Measurements from ENCODE around the gene LILRA1.
"Not testable (repeated sequence)": the region's sequence is repeated elsewhere in the genome, so short reads cannot be mapped to it uniquely, and the experiment has no call there.

The LILRA1 gene

DNA sequence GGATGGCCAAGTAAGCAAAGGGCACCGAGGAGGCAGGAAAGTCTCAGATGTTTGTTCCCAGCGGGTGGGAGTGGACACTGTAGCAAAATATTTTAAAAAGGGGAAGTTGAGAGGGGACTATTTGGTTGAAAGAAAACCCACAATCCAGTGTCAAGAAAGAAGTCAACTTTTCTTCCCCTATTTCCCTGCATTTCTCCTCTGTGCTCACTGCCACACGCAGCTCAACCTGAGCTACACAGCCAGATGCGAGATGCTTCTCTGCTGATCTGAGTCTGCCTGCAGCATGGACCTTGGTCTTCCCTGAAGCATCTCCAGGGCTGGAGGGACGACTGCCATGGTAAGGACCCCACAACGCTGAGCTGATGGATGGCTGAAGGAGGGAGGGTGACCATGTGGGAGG, at the start of gene LILRA1:
LILRA1 (plus strand) TSS at position 188 of the 400 bp plus-strand sequence. CDS start 613 bp downstream, outside the sequence.
- not testable (repeated sequence) for DNase-seq (ENCODE audit: low read depth in 2 of 2)

DNA sequence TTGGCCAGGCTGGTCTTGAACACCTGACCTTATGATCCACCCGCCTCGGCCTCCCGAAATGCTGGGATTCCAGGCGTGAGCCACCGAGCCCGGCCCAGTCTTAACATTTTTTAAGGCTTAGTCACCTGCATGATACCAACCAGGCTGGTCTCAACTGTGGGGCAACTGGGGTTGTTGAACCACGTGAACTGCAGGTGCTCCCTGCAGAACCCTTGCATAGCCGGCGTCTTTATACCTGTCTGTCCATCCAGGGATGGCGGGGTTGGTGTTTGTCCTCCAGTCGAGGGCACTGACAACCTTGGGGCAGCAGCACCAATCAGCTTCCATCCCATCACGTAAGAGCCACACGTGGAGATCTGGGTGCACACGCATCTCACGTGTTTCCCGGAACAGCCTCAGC, 44.6 kb upstream of the LILRA1 start:
- no peak for DNase-seq (ENCODE audit: low read depth in 2 of 2)

DNA sequence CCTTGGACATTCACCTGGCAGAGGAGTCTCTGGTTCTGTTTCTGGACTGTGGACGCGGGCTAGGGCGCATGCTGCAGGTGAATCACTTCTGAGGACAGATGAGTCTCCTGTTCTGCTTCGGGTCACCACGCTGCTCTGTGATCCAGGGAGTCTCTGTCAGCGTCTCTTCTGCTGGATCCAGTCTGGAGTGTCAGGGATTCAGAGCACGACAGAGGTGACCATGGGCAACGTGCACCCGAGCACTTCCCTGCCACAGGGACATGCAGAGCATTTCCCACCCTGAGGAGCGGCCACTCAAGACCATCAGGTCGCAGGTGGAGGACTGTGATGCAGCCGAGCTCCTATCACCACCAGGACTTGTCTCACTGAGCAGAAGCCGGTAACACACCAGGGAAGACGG, 44.2 kb upstream of the LILRA1 start:
- DNase-seq (ENCODE audit: low read depth in 2 of 2), result no peak

DNA sequence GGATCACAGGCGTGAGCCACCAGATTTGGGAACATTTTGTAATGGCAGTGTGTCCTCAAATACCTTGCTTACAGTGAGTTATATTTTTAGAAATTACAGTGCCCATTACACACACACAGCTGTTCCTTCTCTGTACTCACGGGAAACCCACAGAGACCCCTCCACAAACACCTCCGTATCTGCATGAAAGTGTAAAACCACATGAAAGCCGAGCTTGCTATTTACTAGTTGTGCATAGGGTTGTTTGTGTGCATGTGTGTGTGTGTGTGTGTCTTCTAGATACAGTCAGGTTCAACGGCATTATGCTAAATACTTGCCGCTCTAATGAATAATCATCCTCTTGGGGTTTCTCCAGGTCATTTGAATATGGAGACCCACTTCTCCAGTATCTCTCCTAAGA, 42.1 kb upstream of the LILRA1 start:
- DNase-seq (ENCODE audit: low read depth in 2 of 2), result no peak

DNA sequence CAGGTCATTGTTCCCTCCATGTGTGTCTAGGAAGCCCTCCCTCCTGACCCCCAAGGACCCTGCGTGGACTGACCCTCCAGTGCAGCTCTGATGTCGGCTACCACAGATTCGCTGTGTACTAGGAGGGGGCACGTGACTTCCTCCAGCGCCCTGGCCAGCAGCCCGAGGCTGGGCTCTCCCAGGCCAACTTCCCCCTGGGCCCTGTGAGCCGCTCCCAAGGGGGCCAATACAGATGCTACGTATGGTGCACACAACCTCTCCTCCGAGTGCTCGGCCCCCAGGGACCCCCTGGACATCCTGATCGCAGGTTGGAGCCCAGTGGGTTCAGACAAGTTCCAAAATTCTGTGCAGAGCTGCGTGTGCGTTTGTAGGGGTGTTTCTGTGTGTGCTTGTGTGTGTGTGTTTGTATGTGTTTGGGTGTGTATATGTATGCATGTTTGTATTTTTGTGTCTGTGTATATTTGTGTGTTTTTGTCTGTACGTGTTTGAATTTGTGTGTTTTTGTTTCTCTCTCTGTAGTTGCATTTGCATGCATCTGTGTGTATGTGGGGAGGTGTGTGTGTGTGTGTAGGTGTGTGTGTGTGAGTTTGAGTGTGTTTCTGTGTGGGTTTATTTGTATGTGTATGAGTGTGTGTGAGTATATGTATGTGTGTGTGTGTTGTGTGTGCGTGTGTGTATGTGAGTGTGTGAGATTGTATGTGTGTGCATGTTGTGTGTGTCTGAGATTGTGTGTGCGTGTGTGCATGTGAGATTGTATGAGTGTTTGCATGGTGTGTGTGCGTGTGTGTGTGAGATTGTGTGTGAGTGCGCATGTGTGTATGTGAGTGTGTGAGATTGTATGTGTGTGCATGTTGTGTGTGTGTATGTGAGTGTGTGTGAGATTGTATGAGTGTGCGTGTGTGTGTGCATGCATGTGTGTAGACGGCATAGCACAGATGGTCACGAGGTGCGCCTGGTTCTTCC, 41.2 kb upstream of the LILRA1 start:
- DNase-seq (ENCODE audit: low read depth in 2 of 2), result no peak

DNA sequence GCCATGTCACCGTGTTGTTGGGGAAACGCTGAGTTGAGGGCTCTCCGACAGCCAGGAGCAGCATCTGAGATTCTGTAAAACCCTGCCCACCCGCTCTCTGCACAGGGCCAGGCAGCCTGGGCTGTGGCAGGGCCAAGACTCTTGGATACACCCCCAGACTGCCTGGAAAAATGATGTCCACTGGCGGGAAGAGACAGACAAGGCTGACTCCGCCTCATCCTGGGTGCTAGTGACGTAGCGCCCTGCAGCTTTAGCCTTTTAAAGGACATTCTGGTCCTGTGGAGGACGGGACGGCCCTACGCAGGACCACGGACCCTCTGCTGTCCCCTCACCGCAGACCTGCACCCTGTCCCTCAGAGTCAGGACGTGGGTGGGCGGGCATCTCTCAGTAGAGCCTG, 40.5 kb upstream of the LILRA1 start:
- DNase-seq (ENCODE audit: low read depth in 2 of 2), result no peak

DNA sequence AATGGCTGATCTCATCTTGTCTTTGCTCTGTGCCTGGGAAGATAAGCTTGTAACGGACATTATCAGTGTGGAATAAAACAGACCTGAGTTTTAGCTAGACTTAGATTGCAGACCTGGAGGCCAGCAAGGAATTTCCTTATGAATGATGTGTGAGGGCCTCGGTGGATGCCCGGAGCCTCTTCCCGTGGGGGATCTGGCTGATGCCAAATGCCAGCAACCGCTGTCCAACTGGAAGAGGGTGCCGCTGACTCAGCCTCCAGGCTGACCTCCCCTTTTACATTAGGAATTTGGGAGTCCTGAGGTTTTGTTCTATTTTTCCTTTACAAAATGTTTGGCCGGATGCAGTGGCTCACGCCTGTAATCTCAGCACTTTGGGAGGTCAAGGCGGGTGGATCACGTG, 39.4 kb upstream of the LILRA1 start:
- DNase-seq (ENCODE audit: low read depth in 2 of 2), result no peak

DNA sequence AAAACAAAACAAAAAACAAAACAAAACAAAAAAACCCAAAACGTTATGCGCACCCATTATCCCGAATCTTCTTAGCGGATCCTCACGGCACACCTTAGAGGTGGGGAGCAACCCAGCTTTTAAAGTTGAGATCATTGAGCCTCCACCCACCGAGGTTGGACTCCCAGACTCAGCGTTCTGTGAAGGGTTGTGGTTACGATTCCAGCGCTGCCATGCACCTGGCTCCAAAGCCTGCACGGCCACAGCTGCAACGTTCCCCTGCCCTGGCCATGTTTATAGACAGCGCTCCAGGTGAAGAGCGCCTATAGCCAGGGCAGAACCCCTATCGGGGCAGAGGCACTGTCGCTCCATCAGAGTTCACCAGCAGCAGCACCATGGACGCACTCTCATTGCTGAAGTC, 38.5 kb upstream of the LILRA1 start:
- no peak for DNase-seq (ENCODE audit: low read depth in 2 of 2)

DNA sequence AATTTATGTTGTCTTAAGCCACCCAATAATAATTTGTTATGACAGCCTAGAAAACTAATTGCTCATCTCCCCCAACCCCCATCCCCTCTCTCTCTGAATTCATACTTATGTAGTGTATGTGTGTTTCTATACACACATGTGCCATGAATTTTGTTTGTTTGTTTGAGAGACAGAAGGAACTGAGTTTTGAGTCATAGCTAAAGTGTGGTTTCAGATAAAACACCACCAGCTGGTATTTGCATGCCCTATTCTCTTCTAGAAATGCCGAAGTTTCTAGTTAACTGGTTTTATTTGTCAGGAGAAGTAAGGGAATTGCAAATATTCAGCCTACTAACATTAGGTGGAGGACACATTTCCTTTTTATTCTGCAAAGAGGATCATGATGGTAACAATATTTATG, 37.2 kb upstream of the LILRA1 start:
- no peak for DNase-seq (ENCODE audit: low read depth in 2 of 2)

DNA sequence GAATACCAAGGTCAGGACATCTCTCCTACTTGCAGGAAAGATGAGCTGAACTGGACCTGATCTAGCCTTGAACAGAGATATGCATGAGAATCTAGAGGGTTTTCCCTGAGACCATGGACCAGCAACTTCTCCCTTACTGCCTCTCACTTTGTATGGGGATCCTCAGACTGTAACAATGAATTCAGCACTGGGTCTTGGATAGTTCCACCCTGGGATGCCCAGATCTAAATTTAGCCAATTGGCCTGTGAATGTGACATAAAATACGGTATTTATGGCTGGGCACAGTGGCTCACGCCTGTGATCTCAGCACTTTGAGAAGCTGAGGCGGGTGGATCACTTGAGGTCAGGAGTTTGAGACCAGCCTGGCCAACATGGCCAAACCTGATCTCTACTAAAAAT, 35.1 kb upstream of the LILRA1 start:
- no peak for DNase-seq (ENCODE audit: low read depth in 2 of 2)

DNA sequence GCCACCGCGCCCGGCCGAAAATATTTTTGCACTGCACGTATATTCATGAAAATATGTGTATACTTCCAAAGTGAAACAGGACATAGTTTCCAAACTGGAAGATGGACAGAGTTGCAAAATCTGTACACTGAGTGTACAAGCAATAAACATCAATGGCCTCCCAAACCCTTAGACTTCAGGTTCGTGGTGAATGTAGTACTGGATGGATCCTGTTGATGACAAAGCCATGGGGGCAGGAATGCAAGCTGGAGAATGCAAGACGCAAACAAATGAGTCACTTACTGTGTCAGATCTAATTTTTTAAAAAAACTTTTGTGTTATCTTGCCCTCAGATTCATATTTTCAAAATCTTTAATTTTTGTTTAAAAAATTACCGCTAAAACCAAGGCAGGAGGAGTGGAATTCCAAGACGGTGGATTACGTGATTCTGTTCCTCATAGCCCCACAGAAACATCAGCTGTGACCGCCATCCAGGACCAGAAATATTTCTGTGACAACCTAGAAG, 32.5 kb upstream of the LILRA1 start:
- DNase-seq (ENCODE audit: low read depth in 2 of 2), result no peak

DNA sequence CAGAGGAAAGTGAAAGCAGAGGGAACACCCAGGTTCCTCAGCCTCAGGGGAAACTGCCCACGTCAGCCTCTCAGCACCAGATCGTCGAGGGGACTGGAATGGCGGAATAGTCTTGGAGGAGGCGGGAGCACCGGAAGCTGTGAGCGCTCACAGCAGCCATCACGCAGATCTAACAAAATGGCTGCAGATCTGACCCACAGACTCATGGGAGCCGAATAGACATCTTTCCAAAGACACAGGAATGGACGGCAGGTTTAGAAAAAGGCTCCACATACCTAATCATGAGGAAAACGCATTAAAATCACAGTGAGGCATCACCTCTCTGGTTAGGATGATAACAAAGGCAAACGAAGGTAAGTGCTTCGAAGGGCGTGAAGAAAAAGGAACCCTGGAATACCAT, 31.6 kb upstream of the LILRA1 start:
- DNase-seq (ENCODE audit: low read depth in 2 of 2), result no peak

DNA sequence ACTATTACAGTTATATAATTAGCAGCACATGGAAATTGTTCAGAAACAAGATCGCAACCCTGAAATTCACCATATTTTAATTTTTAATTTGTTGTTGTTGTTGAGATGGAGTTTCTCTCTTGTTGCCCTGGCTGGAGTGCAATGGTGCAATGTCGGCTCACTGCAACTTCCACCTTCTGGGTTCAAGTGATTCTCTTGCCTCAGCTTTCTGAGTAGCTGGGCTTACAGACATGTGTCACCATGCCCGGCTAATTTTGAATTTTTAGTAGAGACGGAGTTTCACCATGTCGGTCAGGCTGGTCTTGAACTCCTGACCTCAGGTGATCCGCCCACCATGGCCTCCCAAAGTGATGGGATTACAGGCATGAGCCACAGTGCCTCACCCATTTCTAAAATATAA, 30.2 kb upstream of the LILRA1 start:
- DNase-seq (ENCODE audit: low read depth in 2 of 2), result not testable (repeated sequence)

DNA sequence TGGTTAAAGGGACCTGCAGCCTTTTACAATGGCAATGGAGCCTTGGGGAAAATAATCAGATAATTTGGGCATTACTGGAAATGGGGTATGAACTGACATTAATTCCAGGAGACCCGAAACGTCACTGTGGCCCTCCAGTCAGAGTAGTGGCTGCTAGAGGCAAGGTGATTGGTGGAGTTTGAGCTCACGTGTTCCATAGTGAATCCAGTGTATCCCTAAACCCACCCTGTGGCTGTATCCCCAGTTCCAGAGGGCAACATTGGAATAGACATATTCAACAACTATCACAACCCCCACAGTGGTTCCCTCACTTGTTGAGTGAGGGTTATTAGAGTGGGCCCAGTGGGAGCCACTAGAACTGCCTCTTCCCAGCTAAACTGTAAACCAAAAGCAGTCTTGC, 23.1 kb upstream of the LILRA1 start:
- no peak for DNase-seq (ENCODE audit: low read depth in 2 of 2)

DNA sequence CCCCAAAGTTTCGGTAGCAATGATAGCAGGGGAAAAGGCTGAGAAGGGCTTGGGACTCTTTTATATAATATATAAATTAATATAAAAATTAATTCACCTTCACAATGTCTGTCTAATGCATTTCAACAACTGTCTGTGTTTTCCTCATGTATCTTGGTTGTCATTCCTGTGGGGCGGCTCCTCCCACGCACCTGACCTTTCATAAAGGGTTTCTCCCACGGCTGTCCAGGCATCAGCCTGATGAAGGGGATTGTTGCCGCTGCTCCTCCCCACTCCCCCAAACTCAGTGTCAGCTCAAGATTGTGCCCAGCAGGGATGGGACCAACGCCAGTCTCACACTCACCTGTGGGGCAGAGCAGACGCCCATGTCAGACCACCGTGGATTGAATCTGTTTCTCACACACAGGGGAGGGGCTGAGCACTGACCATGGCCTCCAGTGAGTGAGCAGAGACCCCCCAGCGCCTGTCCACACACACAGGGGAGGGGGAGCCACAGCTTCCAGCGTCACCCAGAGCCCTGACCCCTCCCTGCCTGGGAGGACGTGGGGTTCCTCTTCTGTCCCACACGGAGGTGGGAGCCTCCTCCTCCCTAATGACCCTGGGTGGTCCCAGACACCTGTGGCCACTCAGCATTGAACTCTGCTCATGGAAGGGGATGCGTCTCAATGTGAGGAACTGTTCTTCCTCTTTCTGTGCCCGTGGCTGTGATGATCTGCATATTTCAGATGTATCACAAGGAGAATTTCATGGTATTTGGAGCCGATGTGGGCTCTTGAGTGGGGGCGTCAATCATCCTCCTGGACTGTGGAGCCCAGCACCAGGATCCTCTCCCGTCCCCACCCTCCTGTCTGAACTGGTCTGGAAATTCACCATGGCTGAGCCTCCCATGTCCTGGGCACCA, 21.5 kb upstream of the LILRA1 start:
- not testable (repeated sequence) for DNase-seq (ENCODE audit: low read depth in 2 of 2)

DNA sequence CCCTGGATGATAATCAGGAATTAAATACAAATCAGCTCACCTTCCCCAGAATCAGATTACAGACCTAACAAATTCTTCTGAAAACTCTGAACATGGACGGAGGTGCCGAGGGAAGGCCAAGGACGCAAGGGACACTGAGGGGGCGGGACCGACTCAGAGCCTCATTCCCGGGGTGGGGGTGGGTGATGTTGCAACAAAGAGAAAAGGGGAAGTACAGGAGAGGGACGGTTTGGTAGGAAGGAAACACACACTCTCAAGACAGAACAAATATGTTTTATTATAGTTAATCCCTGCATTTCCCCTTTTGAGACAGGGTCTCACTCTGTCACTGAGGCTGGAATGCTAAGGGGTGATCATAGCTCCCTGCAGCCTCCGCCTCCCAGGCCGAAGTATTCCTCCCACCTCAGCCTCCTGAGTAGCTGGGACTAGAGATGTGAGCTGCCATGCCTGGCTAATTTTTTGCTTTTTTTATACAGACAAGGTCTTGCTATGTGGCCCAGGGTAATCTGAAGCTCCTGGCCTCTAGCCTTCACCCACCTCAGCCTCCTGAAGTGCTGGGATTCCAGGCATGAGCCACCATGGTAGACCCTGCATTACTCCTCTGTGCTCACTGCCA, 20.6 kb upstream of the LILRA1 start:
- DNase-seq (ENCODE audit: low read depth in 2 of 2), result no peak

DNA sequence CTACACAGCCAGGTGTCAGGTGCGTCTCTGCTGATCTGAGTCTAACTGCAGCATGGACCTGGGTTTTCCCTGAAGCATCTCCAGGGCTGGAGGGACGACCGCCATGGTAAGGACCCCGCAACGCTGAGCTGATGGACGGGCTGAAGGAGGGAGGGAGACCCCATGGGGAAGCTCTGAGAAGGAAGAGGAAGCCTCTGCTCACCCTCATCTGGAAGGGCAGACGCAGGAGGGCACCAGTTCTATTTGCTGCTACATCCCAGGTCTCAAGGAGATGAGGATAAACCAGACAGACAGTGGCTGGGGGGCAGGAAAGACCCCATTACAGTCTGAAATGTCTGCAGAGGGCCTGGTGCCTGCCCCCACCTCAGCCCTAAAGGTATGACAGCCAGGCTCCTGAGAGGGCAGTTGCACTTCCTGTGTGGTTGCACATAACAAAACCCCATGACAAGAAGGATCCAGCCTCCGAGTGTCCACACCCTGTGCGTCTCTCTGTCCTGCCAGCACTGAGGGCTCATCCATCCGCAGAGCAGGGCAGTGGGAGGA, 20.0 kb upstream of the LILRA1 start, which contains the start of gene LILRA2:
LILRA2 (plus strand) TSS at position 461 of the 543 bp plus-strand sequence. CDS start 89 bp downstream, outside the sequence.
- no peak for DNase-seq (ENCODE audit: low read depth in 2 of 2)

DNA sequence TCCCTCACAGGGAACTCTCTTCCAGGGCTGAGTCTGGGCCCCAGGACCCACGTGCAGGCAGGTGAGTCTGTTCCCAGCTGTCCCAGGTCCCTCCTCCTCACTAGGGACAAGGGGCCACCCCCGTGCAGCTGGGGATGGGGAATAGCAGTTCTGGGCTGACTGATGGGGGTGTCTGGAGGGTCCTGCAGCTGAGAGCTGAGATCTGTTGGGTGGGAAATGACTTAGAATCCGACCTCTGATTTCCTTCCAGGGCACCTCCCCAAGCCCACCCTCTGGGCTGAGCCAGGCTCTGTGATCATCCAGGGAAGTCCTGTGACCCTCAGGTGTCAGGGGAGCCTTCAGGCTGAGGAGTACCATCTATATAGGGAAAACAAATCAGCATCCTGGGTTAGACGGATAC, 19.4 kb upstream of the LILRA1 start:
- no peak for DNase-seq (ENCODE audit: low read depth in 2 of 2)

DNA sequence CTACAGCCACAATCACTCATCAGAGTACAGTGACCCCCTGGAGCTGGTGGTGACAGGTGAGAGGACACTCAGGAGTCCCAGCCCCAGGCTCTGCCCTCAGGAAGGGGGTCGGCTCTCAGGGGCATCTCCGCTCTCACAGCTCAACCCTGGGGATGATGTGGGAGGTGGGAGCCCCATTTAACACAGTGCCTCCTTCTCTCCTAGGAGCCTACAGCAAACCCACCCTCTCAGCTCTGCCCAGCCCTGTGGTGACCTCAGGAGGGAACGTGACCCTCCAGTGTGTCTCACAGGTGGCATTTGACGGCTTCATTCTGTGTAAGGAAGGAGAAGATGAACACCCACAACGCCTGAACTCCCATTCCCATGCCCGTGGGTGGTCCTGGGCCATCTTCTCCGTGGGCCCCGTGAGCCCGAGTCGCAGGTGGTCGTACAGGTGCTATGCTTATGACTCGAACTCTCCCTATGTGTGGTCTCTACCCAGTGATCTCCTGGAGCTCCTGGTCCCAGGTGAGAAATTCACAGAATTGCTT, 18.8 kb upstream of the LILRA1 start:
- no peak for DNase-seq (ENCODE audit: low read depth in 2 of 2)

DNA sequence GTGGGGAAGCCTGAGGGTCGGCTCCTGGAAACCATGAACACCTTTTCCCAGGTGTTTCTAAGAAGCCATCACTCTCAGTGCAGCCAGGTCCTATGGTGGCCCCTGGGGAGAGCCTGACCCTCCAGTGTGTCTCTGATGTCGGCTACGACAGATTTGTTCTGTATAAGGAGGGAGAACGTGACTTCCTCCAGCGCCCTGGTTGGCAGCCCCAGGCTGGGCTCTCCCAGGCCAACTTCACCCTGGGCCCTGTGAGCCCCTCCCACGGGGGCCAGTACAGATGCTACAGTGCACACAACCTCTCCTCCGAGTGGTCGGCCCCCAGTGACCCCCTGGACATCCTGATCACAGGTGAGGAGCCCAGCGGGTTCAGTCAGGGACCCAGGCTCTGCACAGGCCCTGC, 18.2 kb upstream of the LILRA1 start:
- not testable (repeated sequence) for DNase-seq (ENCODE audit: low read depth in 2 of 2)

DNA sequence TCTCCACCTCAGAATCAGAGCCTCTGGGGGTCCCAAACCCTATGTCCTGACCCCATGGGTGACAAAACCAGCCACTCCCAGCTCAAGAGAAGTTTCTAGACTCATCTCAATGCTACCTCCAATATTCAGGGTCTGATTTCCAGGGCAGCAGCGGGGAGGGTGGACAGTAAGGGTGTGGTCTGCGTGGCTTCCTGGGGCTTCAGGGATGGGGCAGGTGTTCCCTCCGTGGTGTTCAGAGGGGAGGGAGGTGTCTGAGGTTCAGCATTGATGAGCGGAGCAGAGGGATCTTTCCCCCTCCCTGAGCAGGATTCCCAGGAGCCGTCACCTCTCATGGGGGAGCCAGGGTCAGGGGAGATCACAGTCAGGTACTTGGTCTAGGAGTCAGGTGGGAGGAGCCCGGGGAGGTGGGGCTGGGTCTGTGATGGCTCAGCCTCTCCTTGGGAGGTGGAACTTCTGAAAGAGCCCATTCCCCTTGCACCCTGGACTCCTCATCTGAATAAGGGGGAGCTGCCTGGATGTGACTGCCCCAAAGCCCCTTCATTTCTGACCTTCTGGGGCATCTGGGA, 16.9 kb upstream of the LILRA1 start:
- no peak for DNase-seq (ENCODE audit: low read depth in 2 of 2)
